Measurements from ENCODE around the gene MEOX1.

The MEOX1 gene

DNA sequence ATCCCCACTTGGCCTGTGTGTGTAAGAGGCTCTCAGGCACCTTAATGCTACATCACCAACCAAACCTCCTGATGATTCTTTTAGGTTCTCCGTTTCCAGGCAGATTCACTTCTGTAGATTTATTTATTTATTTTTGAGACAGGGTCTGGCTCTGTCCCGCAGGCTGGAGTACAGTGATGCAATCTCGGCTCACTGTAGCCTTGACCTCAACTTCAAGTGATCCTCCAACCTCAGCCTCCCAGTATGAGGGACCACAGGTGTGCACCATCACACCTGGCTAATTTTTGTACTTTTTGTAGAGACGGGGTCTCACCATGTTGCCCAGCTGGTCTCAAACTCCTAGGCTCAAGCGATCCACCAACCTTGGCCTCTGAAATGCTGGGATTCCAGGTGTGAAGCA is 12.7 kb upstream of the MEOX1 start:
- Histone ChIP-seq H3K27me3 (ENCODE audit: control insufficient read depth, insufficient read depth, low read length) (no peaks in the 10 kb centered on the region), H3K4me1 (ENCODE audit: control insufficient read depth, insufficient read depth, low read length) (peaks cover 6% of the 10 kb centered on the region), H3K4me3 (ENCODE audit: low read length) (no peak overlapping the region), H3K9ac (ENCODE audit: low read length) (no peak overlapping the region), H3K36me3 (ENCODE audit: control insufficient read depth, insufficient read depth, low read length) (no peaks in the 10 kb centered on the region), H3K27ac (ENCODE audit: low read depth, low read length) (no peak overlapping the region)

DNA sequence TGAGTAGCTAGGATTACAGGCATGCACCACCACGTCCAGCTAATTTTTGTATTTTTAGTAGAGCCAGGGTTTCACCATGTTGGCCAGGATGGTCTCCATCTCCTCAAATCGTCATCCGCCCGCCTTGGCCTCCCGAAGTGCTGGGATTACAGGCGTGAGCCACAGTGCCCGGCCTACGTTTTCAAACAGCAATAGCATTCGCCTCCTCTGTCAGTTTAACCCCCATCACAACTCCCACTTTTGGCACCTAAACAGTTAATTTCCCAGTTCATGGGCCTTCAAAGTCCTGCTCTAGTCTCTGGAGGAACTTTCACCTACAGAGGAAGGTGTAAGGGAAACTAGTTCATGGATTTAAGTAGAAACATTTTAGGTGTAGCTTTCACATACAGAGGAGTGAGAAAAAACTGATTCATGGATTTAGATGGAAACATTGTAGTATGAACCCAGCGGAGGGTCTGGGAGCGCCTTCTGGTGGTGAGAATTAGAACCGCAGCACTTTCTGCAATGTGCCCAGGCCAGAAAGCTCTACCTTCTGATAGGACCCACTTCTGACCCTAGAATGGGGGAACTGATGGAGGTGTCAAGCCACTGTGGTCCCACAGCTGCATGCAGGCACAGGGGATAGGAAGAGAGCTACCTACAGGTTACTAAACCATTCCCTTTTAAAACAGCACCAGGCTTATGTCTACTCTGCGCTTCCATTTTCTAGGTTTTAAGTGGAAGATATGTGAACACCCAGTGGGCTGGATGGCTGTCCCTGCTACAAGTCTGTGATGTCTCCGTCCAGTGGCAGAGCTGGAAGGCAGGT is 12.0 kb upstream of the MEOX1 start:
- Histone ChIP-seq H3K9ac (ENCODE audit: low read length) (no peak overlapping the region), H3K36me3 (ENCODE audit: control insufficient read depth, insufficient read depth, low read length) (no peaks in the 10 kb centered on the region), H3K4me1 (ENCODE audit: control insufficient read depth, insufficient read depth, low read length) (peaks cover 6% of the 10 kb centered on the region), H3K27me3 (ENCODE audit: control insufficient read depth, insufficient read depth, low read length) (no peaks in the 10 kb centered on the region), H3K27ac (ENCODE audit: low read depth, low read length) (no peak overlapping the region), H3K4me3 (ENCODE audit: low read length) (no peak overlapping the region)

- H3K27me3 ChIP-seq (ENCODE audit: control insufficient read depth, insufficient read depth, low read length) = no peaks in the 10 kb centered on the region
- H3K9ac ChIP-seq (ENCODE audit: low read length) = no peak overlapping the region
- H3K36me3 ChIP-seq (ENCODE audit: control insufficient read depth, insufficient read depth, low read length) = no peaks in the 10 kb centered on the region
- peaks cover 4% of the 10 kb centered on the region for H3K4me1 ChIP-seq (ENCODE audit: control insufficient read depth, insufficient read depth, low read length)
- H3K27ac ChIP-seq (ENCODE audit: low read depth, low read length) = no peak overlapping the region
- H3K4me3 ChIP-seq (ENCODE audit: low read length) = no peak overlapping the region
Measured at GRCh38 chr17:43671755-43672519, 10.2 kb upstream of the MEOX1 start.

- Histone ChIP-seq H3K4me3 (ENCODE audit: low read length) (no peak overlapping the region), H3K36me3 (ENCODE audit: control insufficient read depth, insufficient read depth, low read length) (no peaks in the 10 kb centered on the region), H3K27ac (ENCODE audit: low read depth, low read length) (no peak overlapping the region), H3K27me3 (ENCODE audit: control insufficient read depth, insufficient read depth, low read length) (no peaks in the 10 kb centered on the region), H3K4me1 (ENCODE audit: control insufficient read depth, insufficient read depth, low read length) (peaks cover 4% of the 10 kb centered on the region), H3K9ac (ENCODE audit: low read length) (no peak overlapping the region)
Measured at GRCh38 chr17:43671031-43671692, 9.4 kb upstream of the MEOX1 start.

- Histone ChIP-seq H3K4me1 (ENCODE audit: control insufficient read depth, insufficient read depth, low read length) (peaks cover 4% of the 10 kb centered on the region), H3K27me3 (ENCODE audit: control insufficient read depth, insufficient read depth, low read length) (no peaks in the 10 kb centered on the region), H3K27ac (ENCODE audit: low read depth, low read length) (no peak overlapping the region), H3K4me3 (ENCODE audit: low read length) (no peak overlapping the region), H3K36me3 (ENCODE audit: control insufficient read depth, insufficient read depth, low read length) (no peaks in the 10 kb centered on the region), H3K9ac (ENCODE audit: low read length) (no peak overlapping the region)
Measured at GRCh38 chr17:43670645-43671030, 8.9 kb upstream of the MEOX1 start.

GRCh38 chr17:43669971-43670644 is 8.4 kb upstream of the MEOX1 start:
- Histone ChIP-seq H3K4me3 (ENCODE audit: low read length) (no peak overlapping the region), H3K27me3 (ENCODE audit: control insufficient read depth, insufficient read depth, low read length) (no peaks in the 10 kb centered on the region), H3K9ac (ENCODE audit: low read length) (no peak overlapping the region), H3K27ac (ENCODE audit: low read depth, low read length) (no peak overlapping the region), H3K36me3 (ENCODE audit: control insufficient read depth, insufficient read depth, low read length) (no peaks in the 10 kb centered on the region), H3K4me1 (ENCODE audit: control insufficient read depth, insufficient read depth, low read length) (peaks cover 4% of the 10 kb centered on the region)

GRCh38 chr17:43667947-43668348 is 6.2 kb upstream of the MEOX1 start:
- no peaks in the 10 kb centered on the region for H3K36me3 ChIP-seq (ENCODE audit: control insufficient read depth, insufficient read depth, low read length)
- no peaks in the 10 kb centered on the region for H3K27me3 ChIP-seq (ENCODE audit: control insufficient read depth, insufficient read depth, low read length)
- H3K9ac ChIP-seq (ENCODE audit: low read length) = no peak overlapping the region
- no peak overlapping the region for H3K27ac ChIP-seq (ENCODE audit: low read depth, low read length)
- H3K4me1 ChIP-seq (ENCODE audit: control insufficient read depth, insufficient read depth, low read length) = peaks cover 4% of the 10 kb centered on the region
- no peak overlapping the region for H3K4me3 ChIP-seq (ENCODE audit: low read length)

DNA sequence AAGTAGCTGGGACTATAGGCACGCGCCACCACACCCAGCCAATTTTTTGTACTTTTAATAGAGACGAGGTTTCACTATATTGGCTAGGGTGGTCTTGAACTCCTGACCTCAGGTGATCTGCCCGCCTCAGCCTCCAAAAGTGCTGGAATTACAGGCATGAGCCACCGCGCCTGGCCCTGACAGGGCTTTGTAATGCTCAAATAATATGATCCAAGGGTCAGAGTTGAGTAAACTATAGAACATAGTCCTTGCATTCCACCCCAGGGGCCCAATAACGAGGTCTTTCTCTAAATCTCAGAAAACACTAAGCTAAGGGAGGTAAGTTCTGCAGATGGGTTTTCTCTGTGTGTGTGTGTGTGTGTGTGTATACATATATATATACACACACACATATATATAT is 5.8 kb upstream of the MEOX1 start:
- H3K4me3 ChIP-seq (ENCODE audit: low read length) = no peak overlapping the region
- peaks cover 4% of the 10 kb centered on the region for H3K4me1 ChIP-seq (ENCODE audit: control insufficient read depth, insufficient read depth, low read length)
- no peak overlapping the region for H3K9ac ChIP-seq (ENCODE audit: low read length)
- no peak overlapping the region for H3K27ac ChIP-seq (ENCODE audit: low read depth, low read length)
- no peaks in the 10 kb centered on the region for H3K27me3 ChIP-seq (ENCODE audit: control insufficient read depth, insufficient read depth, low read length)
- H3K36me3 ChIP-seq (ENCODE audit: control insufficient read depth, insufficient read depth, low read length) = no peaks in the 10 kb centered on the region

GRCh38 chr17:43665937-43666236 is 4.2 kb upstream of the MEOX1 start:
- no peaks in the 10 kb centered on the region for H3K36me3 ChIP-seq (ENCODE audit: control insufficient read depth, insufficient read depth, low read length)
- H3K27ac ChIP-seq (ENCODE audit: low read depth, low read length) = no peak overlapping the region
- H3K27me3 ChIP-seq (ENCODE audit: control insufficient read depth, insufficient read depth, low read length) = no peaks in the 10 kb centered on the region
- H3K4me3 ChIP-seq (ENCODE audit: low read length) = no peak overlapping the region
- peaks cover 3% of the 10 kb centered on the region for H3K4me1 ChIP-seq (ENCODE audit: control insufficient read depth, insufficient read depth, low read length)
- H3K9ac ChIP-seq (ENCODE audit: low read length) = no peak overlapping the region

- no peak overlapping the region for H3K27ac ChIP-seq (ENCODE audit: low read depth, low read length)
- no peaks in the 10 kb centered on the region for H3K36me3 ChIP-seq (ENCODE audit: control insufficient read depth, insufficient read depth, low read length)
- no peak overlapping the region for H3K9ac ChIP-seq (ENCODE audit: low read length)
- no peaks in the 10 kb centered on the region for H3K27me3 ChIP-seq (ENCODE audit: control insufficient read depth, insufficient read depth, low read length)
- no peak overlapping the region for H3K4me3 ChIP-seq (ENCODE audit: low read length)
- no peaks in the 10 kb centered on the region for H3K4me1 ChIP-seq (ENCODE audit: control insufficient read depth, insufficient read depth, low read length)
Measured at GRCh38 chr17:43665084-43665936, 3.6 kb upstream of the MEOX1 start.

DNA sequence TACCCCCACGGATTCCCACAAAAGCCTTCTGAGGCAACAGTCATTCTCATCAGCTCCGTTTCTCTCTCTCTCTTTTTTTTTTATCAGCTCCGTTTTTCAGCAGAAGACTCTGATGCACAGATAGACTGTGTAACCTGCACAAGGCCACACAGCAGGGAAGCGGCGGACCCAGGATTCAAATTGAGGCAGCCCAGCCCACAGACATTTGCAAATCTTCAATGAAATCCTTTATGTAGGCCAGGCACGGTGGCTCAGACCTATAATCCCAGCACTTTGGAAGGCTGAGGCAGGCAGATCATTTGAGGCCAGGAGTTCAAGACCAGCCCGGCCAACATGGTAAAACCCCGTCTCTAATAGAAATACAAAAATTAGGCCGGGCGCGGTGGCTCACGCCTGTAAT is 2.4 kb upstream of the MEOX1 start:
- H3K9ac ChIP-seq (ENCODE audit: low read length) = no peak overlapping the region
- no peaks in the 10 kb centered on the region for H3K36me3 ChIP-seq (ENCODE audit: control insufficient read depth, insufficient read depth, low read length)
- H3K4me1 ChIP-seq (ENCODE audit: control insufficient read depth, insufficient read depth, low read length) = no peaks in the 10 kb centered on the region
- no peak overlapping the region for H3K27ac ChIP-seq (ENCODE audit: low read depth, low read length)
- no peaks in the 10 kb centered on the region for H3K27me3 ChIP-seq (ENCODE audit: control insufficient read depth, insufficient read depth, low read length)
- H3K4me3 ChIP-seq (ENCODE audit: low read length) = no peak overlapping the region

DNA sequence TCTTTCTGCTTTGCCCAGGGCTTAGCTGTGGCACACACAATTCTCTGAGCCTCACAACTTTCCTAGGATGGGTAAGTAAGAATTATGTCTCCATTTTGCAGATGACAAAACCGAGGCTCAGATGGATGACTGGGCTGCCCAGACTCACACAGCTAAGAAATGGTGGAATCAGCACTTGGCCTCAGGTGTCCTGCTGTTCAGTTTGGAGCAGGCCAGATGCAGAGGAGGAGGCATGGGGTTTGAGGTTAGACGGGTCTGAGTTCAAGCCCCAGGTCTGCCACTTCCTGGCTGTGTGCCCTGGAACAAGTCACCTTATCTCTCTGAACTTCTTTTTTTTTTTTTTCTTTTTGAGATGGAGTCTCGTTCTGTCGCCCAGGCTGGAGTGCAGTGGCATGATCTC is 1.7 kb upstream of the MEOX1 start:
- no peak overlapping the region for H3K4me3 ChIP-seq (ENCODE audit: low read length)
- H3K27ac ChIP-seq (ENCODE audit: low read depth, low read length) = no peak overlapping the region
- no peaks in the 10 kb centered on the region for H3K36me3 ChIP-seq (ENCODE audit: control insufficient read depth, insufficient read depth, low read length)
- H3K9ac ChIP-seq (ENCODE audit: low read length) = no peak overlapping the region
- no peaks in the 10 kb centered on the region for H3K27me3 ChIP-seq (ENCODE audit: control insufficient read depth, insufficient read depth, low read length)
- no peaks in the 10 kb centered on the region for H3K4me1 ChIP-seq (ENCODE audit: control insufficient read depth, insufficient read depth, low read length)
